ENCODE measurements around the gene SHPK.
A peak's percentile ranks its signal among the peaks of the same experiment; 100 is the strongest.

The SHPK gene

GRCh38 chr17:3636154-3636907, at the start of gene SHPK, which contains the start of gene CTNS:
TSS of gene SHPK (minus strand) at chr17:3636250. CDS start at chr17:3636219, 31 bp downstream.
TSS of gene CTNS (plus strand) at chr17:3636760. CDS start at chr17:3640207, 3,447 bp downstream.
- H3K4me3 ChIP-seq (replicated peaks; ENCODE audit: low read depth, low read length), result peak within 1 kb of the TSS; percentile 94
- no peak for TF ChIP-seq CTCF (IDR thresholded peaks at IDR 0.05; ENCODE audit: insufficient read depth, low read length, poor library complexity, severe bottlenecking)
- no peaks in the 10 kb centered on the region for H3K27me3 ChIP-seq (replicated peaks; ENCODE audit: control insufficient read depth, insufficient read depth, low read length)
- peak; percentile 96 for DNase-seq (ENCODE audit: extremely low read depth, insufficient read length)
- H3K36me3 ChIP-seq (ENCODE audit: control insufficient read depth, insufficient read depth, low read length), result peaks cover 2% of the 10 kb centered on the region

GRCh38 chr17:3685174-3685573, 49.1 kb upstream of the SHPK start:
- Histone ChIP-seq H3K27me3 (replicated peaks; ENCODE audit: control insufficient read depth, insufficient read depth, low read length) (no peaks in the 10 kb centered on the region), H3K4me3 (replicated peaks; ENCODE audit: low read depth, low read length) (no peak overlapping the region), H3K36me3 (ENCODE audit: control insufficient read depth, insufficient read depth, low read length) (peaks cover 13% of the 10 kb centered on the region)
- no peak for DNase-seq (ENCODE audit: extremely low read depth, insufficient read length)
- TF ChIP-seq CTCF (IDR thresholded peaks at IDR 0.05; ENCODE audit: insufficient read depth, low read length, poor library complexity, severe bottlenecking), result no peak

GRCh38 chr17:3683054-3683511, 47.0 kb upstream of the SHPK start:
- peak; percentile 76 for DNase-seq (ENCODE audit: extremely low read depth, insufficient read length)
- Histone ChIP-seq H3K27me3 (replicated peaks; ENCODE audit: control insufficient read depth, insufficient read depth, low read length) (no peaks in the 10 kb centered on the region), H3K4me3 (replicated peaks; ENCODE audit: low read depth, low read length) (no peak overlapping the region), H3K36me3 (ENCODE audit: control insufficient read depth, insufficient read depth, low read length) (peaks cover 8% of the 10 kb centered on the region)
- TF ChIP-seq CTCF (IDR thresholded peaks at IDR 0.05; ENCODE audit: insufficient read depth, low read length, poor library complexity, severe bottlenecking), result peak; percentile 95

GRCh38 chr17:3682033-3682432, 46.0 kb upstream of the SHPK start:
- Histone ChIP-seq H3K4me3 (replicated peaks; ENCODE audit: low read depth, low read length) (no peak overlapping the region), H3K36me3 (ENCODE audit: control insufficient read depth, insufficient read depth, low read length) (peaks cover 8% of the 10 kb centered on the region), H3K27me3 (replicated peaks; ENCODE audit: control insufficient read depth, insufficient read depth, low read length) (no peaks in the 10 kb centered on the region)
- TF ChIP-seq CTCF (IDR thresholded peaks at IDR 0.05; ENCODE audit: insufficient read depth, low read length, poor library complexity, severe bottlenecking), result no peak
- no peak for DNase-seq (ENCODE audit: extremely low read depth, insufficient read length)

- peaks cover 8% of the 10 kb centered on the region for H3K36me3 ChIP-seq (ENCODE audit: control insufficient read depth, insufficient read depth, low read length)
- TF ChIP-seq CTCF (IDR thresholded peaks at IDR 0.05; ENCODE audit: insufficient read depth, low read length, poor library complexity, severe bottlenecking), result no peak
- H3K4me3 ChIP-seq (replicated peaks; ENCODE audit: low read depth, low read length), result no peak overlapping the region
- no peaks in the 10 kb centered on the region for H3K27me3 ChIP-seq (replicated peaks; ENCODE audit: control insufficient read depth, insufficient read depth, low read length)
- DNase-seq (ENCODE audit: extremely low read depth, insufficient read length), result no peak
These were observed 45.5 kb upstream of the SHPK start for GRCh38 chr17:3681565-3681964.
